Fibroblast of mammary gland (primary cell): ENCODE results near the gene FAM184B.
"Not testable (repeated sequence)": the region's sequence is repeated elsewhere in the genome, so short reads cannot be mapped to it uniquely, and the experiment has no call there.

ENCODE experiments used
- DNase-seq: peaks from one replicate; pipeline ENCODE4 v3.0.0-alpha.2; 2010; ENCODE audit warnings: low read depth
- H3K4me3 ChIP-seq: 2 replicates; pipeline ENCODE4 v1.5.1; 2011; ENCODE audit warnings: low read depth, mild to moderate bottlenecking, low read length, moderate library complexity; ENCODE audit not compliant: control insufficient read depth
- CTCF ChIP-seq: conservative IDR thresholded peaks from 2 replicates; pipeline ENCODE4 v1.5.1; 2011; ENCODE audit warnings: low read depth, low read length, inconsistent platforms; ENCODE audit not compliant: control insufficient read depth, insufficient read depth

The FAM184B gene

GRCh38 chr4:17715511-17715910 lies 65.9 kb downstream of the FAM184B start:
- no peak for TF ChIP-seq CTCF
- no peak overlapping the region for H3K4me3 ChIP-seq
- DNase-seq = no peak

- no peak for DNase-seq
- H3K4me3 ChIP-seq = no peak overlapping the region
- no peak for TF ChIP-seq CTCF
These were observed 67.6 kb downstream of the FAM184B start for GRCh38 chr4:17713779-17714178.

DNA sequence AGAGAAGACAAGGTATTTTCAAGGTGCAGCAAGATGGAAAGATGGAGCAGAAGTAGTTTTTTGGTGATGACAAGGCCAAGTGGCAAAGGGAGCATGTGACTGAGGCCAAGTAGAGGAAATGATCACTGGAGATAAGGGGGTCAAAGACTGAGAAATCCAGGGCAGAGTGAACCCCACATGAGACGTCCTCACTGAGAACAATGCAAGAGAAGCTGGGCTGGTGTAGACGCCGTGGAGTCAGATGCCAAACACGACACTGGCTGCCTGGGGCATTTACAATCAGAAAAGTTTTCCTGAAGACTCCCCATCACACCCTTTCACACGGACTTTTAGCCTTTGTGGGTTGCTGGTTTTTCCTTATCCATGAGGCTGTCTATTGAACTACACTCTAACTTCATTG lies 69.3 kb downstream of the FAM184B start:
- no peak for DNase-seq
- no peak overlapping the region for H3K4me3 ChIP-seq
- TF ChIP-seq CTCF = no peak

GRCh38 chr4:17711206-17711605 lies 70.2 kb downstream of the FAM184B start:
- H3K4me3 ChIP-seq, DNase-seq: not testable (repeated sequence)

DNA sequence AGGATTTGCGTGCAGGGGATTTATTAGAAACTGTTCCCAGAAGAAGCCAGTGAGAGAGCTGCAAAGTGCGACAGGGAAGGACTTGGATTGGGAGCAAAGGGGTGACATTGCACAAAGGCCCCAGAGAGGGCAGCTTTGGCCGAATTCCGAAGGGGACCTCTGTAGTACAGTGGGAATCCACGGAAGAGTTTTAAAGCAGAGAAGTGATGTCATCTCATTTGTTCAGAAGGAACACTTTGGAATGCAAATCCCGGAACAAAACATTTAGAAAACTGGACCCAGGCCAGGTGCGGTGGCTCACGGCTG lies 71.7 kb downstream of the FAM184B start:
- DNase-seq = no peak
- no peak for TF ChIP-seq CTCF

DNA sequence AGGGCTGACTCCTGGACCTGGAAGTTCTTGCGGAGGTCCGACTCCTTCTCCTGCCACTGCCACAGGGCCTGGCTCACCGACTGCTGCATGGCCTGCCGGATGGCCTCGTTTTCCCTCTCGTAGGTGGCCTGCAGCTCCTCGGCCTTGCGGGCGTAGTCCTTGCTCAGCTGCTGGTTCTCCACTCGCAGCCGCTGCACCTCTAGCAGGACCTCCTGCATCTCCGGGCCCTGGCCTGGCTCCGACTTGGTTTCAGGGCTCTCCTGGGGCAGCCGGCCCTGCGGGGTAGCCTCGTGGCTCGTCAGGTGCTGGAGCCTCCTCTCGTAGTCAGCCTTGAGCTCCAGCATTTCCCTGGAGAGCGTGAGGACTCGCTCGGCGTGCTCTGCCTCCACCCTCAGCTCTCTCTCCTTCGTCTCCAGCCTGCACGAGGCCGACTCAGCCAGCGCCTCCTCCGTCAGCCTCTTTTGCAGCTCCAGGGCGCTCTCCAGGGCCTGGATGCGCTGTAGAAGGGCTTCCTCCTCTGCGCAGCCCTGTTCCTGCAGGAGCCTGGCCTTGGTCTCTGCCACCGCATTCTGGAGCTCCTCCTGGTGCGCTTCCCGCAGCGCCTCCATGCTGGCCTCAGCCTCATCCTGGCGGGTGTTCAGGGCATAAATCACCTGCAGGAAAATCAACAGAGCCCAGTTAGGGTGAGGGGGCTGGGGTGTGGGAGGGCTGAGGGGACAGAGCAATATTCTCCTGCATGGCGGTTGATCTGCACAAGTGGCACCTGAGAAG lies 72.2 kb downstream of the FAM184B start:
- no peak for TF ChIP-seq CTCF
- no peak for DNase-seq

More for the DNA sequence above, 71.7 kb downstream of the FAM184B start:
- H3K4me3 ChIP-seq = no peak overlapping the region

DNA sequence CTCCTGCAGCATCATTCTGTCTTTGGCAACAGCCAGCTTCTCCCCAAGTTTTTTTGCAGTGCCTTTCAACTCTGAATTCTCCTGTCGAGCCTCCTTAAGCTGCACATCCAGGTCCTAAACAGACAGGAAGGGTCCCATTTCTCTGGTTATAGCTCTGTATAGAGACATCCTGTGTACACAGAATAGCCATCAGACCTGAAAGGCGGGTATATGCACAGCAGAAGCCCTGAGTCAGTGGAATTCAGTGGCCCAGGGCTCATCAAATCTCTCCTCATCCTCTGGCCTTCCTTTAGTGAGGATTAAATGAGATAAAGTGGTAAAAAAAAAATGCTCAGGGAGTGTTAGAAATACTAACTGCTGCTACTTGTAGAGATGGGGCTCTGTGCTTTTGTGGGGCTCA lies 73.8 kb downstream of the FAM184B start:
- no peak for DNase-seq

More for the DNA sequence above, 72.2 kb downstream of the FAM184B start:
- no peak overlapping the region for H3K4me3 ChIP-seq

More for the DNA sequence above, 73.8 kb downstream of the FAM184B start:
- no peak overlapping the region for H3K4me3 ChIP-seq
- TF ChIP-seq CTCF = no peak
